Neural crest cell (in vitro differentiated cells): ENCODE results near the gene PKNOX1. TPM values are rescaled to one million over a fixed set of nuclear protein-coding genes. Genes with fewer than 3 reads are reported as not detected.

Experiments
- DNase-seq: peaks from one replicate; pipeline ENCODE4 v3.0.0; 2021; ENCODE audit warnings: low read depth, mixed read lengths, low spot score
- H3K27ac Mint-ChIP-seq: one replicate; pipeline ENCODE4 v1.8.0; 2021; ENCODE audit warnings: mild to moderate bottlenecking, mixed read lengths; ENCODE audit not compliant: unreplicated experiment
- H3K27me3 Mint-ChIP-seq: 2 replicates; pipeline ENCODE4 v1.8.0; 2021; ENCODE audit warnings: low read depth, mild to moderate bottlenecking, mixed read lengths
- H3K36me3 Mint-ChIP-seq: 2 replicates; pipeline ENCODE4 v1.8.0; 2021; ENCODE audit warnings: low read depth, mild to moderate bottlenecking, mixed read lengths
- H3K4me1 Mint-ChIP-seq: 2 replicates; pipeline ENCODE4 v1.8.0; 2021; ENCODE audit warnings: mixed read lengths
- H3K4me3 Mint-ChIP-seq: one replicate; pipeline ENCODE4 v1.8.0; 2021; ENCODE audit warnings: mild to moderate bottlenecking, mixed read lengths
- H3K9me3 Mint-ChIP-seq: 2 replicates; pipeline ENCODE4 v1.8.0; 2021; ENCODE audit warnings: mixed read lengths
- CTCF ChIP-seq: fragments of 200-600 bp; sonication (generic); conservative IDR thresholded peaks from 2 replicates; pipeline ENCODE4 v1.5.0; 2021; ENCODE audit warnings: antibody characterized with exemption, mild to moderate bottlenecking
- total RNA-seq: library from RNA; stranded (reverse); gene quantifications from 2 replicates; pipeline ENCODE4 v1.2.1, GENCODE V29; 2021

Gene PKNOX1
- total RNA-seq, 1 donor from 2014 or later, result 19.3 TPM

- Mint-ChIP-seq H3K27ac (no peak overlapping the region), H3K27me3 (no peaks in the 10 kb centered on the region)
Measured at GRCh38 chr21:43023175-43023574, 48.8 kb downstream of the PKNOX1 start.

GRCh38 chr21:43024439-43025136 is 50.2 kb downstream of the PKNOX1 start:
- Mint-ChIP-seq H3K36me3 (peaks cover 3% of the 10 kb centered on the region), H3K4me3 (no peak overlapping the region), H3K27ac (no peak overlapping the region), H3K4me1 (no peaks in the 10 kb centered on the region), H3K9me3 (no peaks in the 10 kb centered on the region), H3K27me3 (no peaks in the 10 kb centered on the region)
- no peak for DNase-seq
- no peak for TF ChIP-seq CTCF

More at GRCh38 chr21:43023175-43023574, 48.8 kb downstream of the PKNOX1 start:
- Mint-ChIP-seq H3K4me1 (no peaks in the 10 kb centered on the region), H3K9me3 (no peaks in the 10 kb centered on the region), H3K36me3 (no peaks in the 10 kb centered on the region), H3K4me3 (no peak overlapping the region)
- no peak for TF ChIP-seq CTCF
- DNase-seq, result no peak

- H3K4me3 Mint-ChIP-seq, result no peak overlapping the region
Measured at GRCh38 chr21:43025636-43026180, 51.3 kb downstream of the PKNOX1 start.

GRCh38 chr21:43027846-43028731 is 53.7 kb downstream of the PKNOX1 start:
- no peaks in the 10 kb centered on the region for H3K27me3 Mint-ChIP-seq
- no peak for DNase-seq
- no peak overlapping the region for H3K27ac Mint-ChIP-seq
- no peak overlapping the region for H3K4me3 Mint-ChIP-seq
- no peak for TF ChIP-seq CTCF
- H3K9me3 Mint-ChIP-seq, result no peaks in the 10 kb centered on the region
- H3K4me1 Mint-ChIP-seq, result no peaks in the 10 kb centered on the region
- peaks cover 3% of the 10 kb centered on the region for H3K36me3 Mint-ChIP-seq

More at GRCh38 chr21:43025636-43026180, 51.3 kb downstream of the PKNOX1 start:
- H3K4me1 Mint-ChIP-seq, result no peaks in the 10 kb centered on the region
- no peaks in the 10 kb centered on the region for H3K27me3 Mint-ChIP-seq
- H3K27ac Mint-ChIP-seq, result no peak overlapping the region
- TF ChIP-seq CTCF, result no peak
- no peaks in the 10 kb centered on the region for H3K9me3 Mint-ChIP-seq
- H3K36me3 Mint-ChIP-seq, result peaks cover 3% of the 10 kb centered on the region
- no peak for DNase-seq

GRCh38 chr21:43029785-43030184 is 55.4 kb downstream of the PKNOX1 start:
- Mint-ChIP-seq H3K9me3 (no peaks in the 10 kb centered on the region), H3K27me3 (no peaks in the 10 kb centered on the region), H3K4me1 (no peaks in the 10 kb centered on the region), H3K4me3 (no peak overlapping the region), H3K27ac (no peak overlapping the region), H3K36me3 (peaks cover 3% of the 10 kb centered on the region)
- no peak for TF ChIP-seq CTCF
- no peak for DNase-seq
